GM23338 (cell line): ENCODE data around the gene COL15A1. TPM values are rescaled to one million over a fixed set of nuclear protein-coding genes. Genes with fewer than 3 reads are reported as not detected.

ENCODE experiments used
- ATAC-seq: fragments of 200-7000 bp; cut with Tn5 transposase; 3 replicates; pipeline ENCODE4 v1.9.1; 2020
- DNase-seq: peaks from one replicate; pipeline ENCODE4 v3.0.0-alpha.2; 2015; ENCODE audit warnings: low spot score
- H2AFZ ChIP-seq: fragments of 200-600 bp; sonication (generic); 2 replicates; pipeline ENCODE4 v1.8.0; 2016; ENCODE audit warnings: antibody characterized with exemption, mild to moderate bottlenecking, moderate library complexity
- H3F3A ChIP-seq: fragments of 200-600 bp; sonication (generic); replicated peaks from 2 replicates; pipeline ENCODE4 v1.8.0; 2017; ENCODE audit warnings: antibody characterized with exemption, mixed run types, low read depth
- H3K27ac ChIP-seq: fragments of 200-600 bp; sonication (generic); 2 replicates; pipeline ENCODE4 v1.6.1; 2016; ENCODE audit warnings: low read depth
- H3K27me3 ChIP-seq: fragments of 200-600 bp; sonication (generic); 2 replicates; pipeline ENCODE4 v1.8.0; 2016; ENCODE audit warnings: mild to moderate bottlenecking, mixed run types, moderate library complexity; ENCODE audit not compliant: insufficient read depth
- H3K36me3 ChIP-seq: fragments of 200-600 bp; sonication (generic); 2 replicates; pipeline ENCODE4 v1.8.0; 2016; ENCODE audit warnings: mild to moderate bottlenecking; ENCODE audit not compliant: insufficient read depth
- H3K4me1 ChIP-seq: fragments of 200-600 bp; sonication (generic); 2 replicates; pipeline ENCODE4 v1.8.0; 2016; ENCODE audit warnings: mild to moderate bottlenecking, moderate library complexity; ENCODE audit not compliant: insufficient read depth
- H3K4me2 ChIP-seq: fragments of 200-600 bp; sonication (generic); 2 replicates; pipeline ENCODE4 v1.7.1; 2017; ENCODE audit warnings: mixed run types
- H3K4me3 ChIP-seq: fragments of 200-600 bp; sonication (generic); 2 replicates; pipeline ENCODE4 v1.6.1; 2016; ENCODE audit warnings: mixed run types
- H3K79me2 ChIP-seq: fragments of 200-600 bp; sonication (generic); replicated peaks from 2 replicates; pipeline ENCODE4 v1.8.0; 2017; ENCODE audit warnings: mild to moderate bottlenecking; ENCODE audit not compliant: insufficient read depth
- H3K9me2 ChIP-seq: fragments of 200-600 bp; sonication (generic); 2 replicates; pipeline ENCODE4 v1.8.0; 2017; ENCODE audit not compliant: insufficient read depth
- H4K20me1 ChIP-seq: fragments of 200-600 bp; sonication (generic); replicated peaks from 2 replicates; pipeline ENCODE4 v1.8.0; 2017; ENCODE audit warnings: mild to moderate bottlenecking; ENCODE audit not compliant: insufficient read depth
- H3K27ac Mint-ChIP-seq: 2 replicates; pipeline ENCODE4 v1.8.0; 2020; ENCODE audit warnings: inconsistent platforms, mild to moderate bottlenecking, moderate library complexity, mixed read lengths
- H3K27me3 Mint-ChIP-seq: 3 replicates; pipeline ENCODE4 v1.8.0; 2022; ENCODE audit warnings: low read depth, mild to moderate bottlenecking, moderate library complexity, mixed read lengths, inconsistent platforms; ENCODE audit not compliant: insufficient read depth, poor library complexity
- H3K36me3 Mint-ChIP-seq: 3 replicates; pipeline ENCODE4 v1.8.0; 2021; ENCODE audit warnings: low read depth, mild to moderate bottlenecking, inconsistent platforms, moderate library complexity, mixed read lengths
- H3K4me1 Mint-ChIP-seq: 3 replicates; pipeline ENCODE4 v1.8.0; 2020; ENCODE audit warnings: mild to moderate bottlenecking, inconsistent platforms, mixed read lengths
- H3K4me3 Mint-ChIP-seq: 3 replicates; pipeline ENCODE4 v1.8.0; 2021; ENCODE audit warnings: moderate library complexity, mild to moderate bottlenecking, inconsistent platforms, mixed read lengths
- H3K9me3 Mint-ChIP-seq: 3 replicates; pipeline ENCODE4 v1.8.0; 2020; ENCODE audit warnings: moderate library complexity, mild to moderate bottlenecking, inconsistent platforms, mixed read lengths
- CREB1 ChIP-seq: fragments of 250-450 bp; sonication (Bioruptor Pico); IDR thresholded peaks from 2 replicates; pipeline ENCODE4 v1.5.0; 2020; ENCODE audit warnings: low read depth, mild to moderate bottlenecking, moderate library complexity
- CTCF ChIP-seq, 2 experiments: fragments of 200-600 bp in 1 of 2; sonication (generic) in 1 of 2; conservative IDR thresholded peaks; 2 replicates each; pipeline versions ENCODE4 v1.5.1 to v1.6.1; 2016 to 2017; ENCODE audit warnings: antibody characterized with exemption in 2 of 2, low read depth in 2 of 2, mild to moderate bottlenecking in 2 of 2, moderate library complexity in 1 of 2
- ETS1 ChIP-seq: IDR thresholded peaks from 2 replicates; pipeline ENCODE4 v1.6.1; 2016; ENCODE audit warnings: antibody characterized with exemption
- EZH2 ChIP-seq: fragments of 200-600 bp; sonication (generic); IDR thresholded peaks from one replicate; pipeline ENCODE4 v1.8.0; 2017; ENCODE audit warnings: antibody characterized with exemption, mild to moderate bottlenecking, low read depth; ENCODE audit not compliant: unreplicated experiment
- EZH2phosphoT487 ChIP-seq: fragments of 200-600 bp; sonication (generic); IDR thresholded peaks from one replicate; pipeline ENCODE4 v1.8.1; 2018; ENCODE audit warnings: antibody characterized with exemption; ENCODE audit not compliant: unreplicated experiment
- JUNB ChIP-seq: IDR thresholded peaks from one replicate; pipeline ENCODE4 v1.6.1; 2016; ENCODE audit warnings: antibody characterized with exemption; ENCODE audit not compliant: unreplicated experiment
- NANOG ChIP-seq: IDR thresholded peaks from 2 replicates; pipeline ENCODE4 v1.6.1; 2016; ENCODE audit warnings: antibody characterized with exemption, borderline replicate concordance
- POLR2AphosphoS5 ChIP-seq: IDR thresholded peaks from 2 replicates; pipeline ENCODE4 v1.6.1; 2016; ENCODE audit warnings: antibody characterized with exemption, low read depth
- REST ChIP-seq: IDR thresholded peaks from one replicate; pipeline ENCODE4 v1.6.1; 2018; ENCODE audit warnings: antibody characterized with exemption; ENCODE audit not compliant: unreplicated experiment
- STAT1 ChIP-seq: IDR thresholded peaks from one replicate; pipeline ENCODE4 v1.6.1; 2016; ENCODE audit warnings: antibody characterized with exemption; ENCODE audit not compliant: unreplicated experiment
- ZNF114 ChIP-seq: fragments of 250-450 bp; sonication (Bioruptor Pico); IDR thresholded peaks from 2 replicates; pipeline ENCODE4 v1.5.0; 2020; ENCODE audit warnings: mild to moderate bottlenecking, moderate library complexity
- ZNF331 ChIP-seq: fragments of 250-450 bp; sonication (Bioruptor Pico); IDR thresholded peaks from 2 replicates; pipeline ENCODE4 v1.5.0; 2020; ENCODE audit warnings: low read depth, mild to moderate bottlenecking, moderate library complexity
- polyA plus RNA-seq: library from polyadenylated mRNA; unstranded; fragments of >200 nt; fragmentation: Nextera tagmentation; extraction: Ambion mirVana; gene quantifications from 2 replicates; pipeline ENCODE4 v1.2.1, GENCODE V29; 2016
- total RNA-seq: library from RNA; depleted of rRNA; stranded (reverse); fragments of >200 nt; shearing (Covaris generic); gene quantifications from 2 replicates; pipeline ENCODE4 v1.2.3, GENCODE V29; 2014

Gene COL15A1
- total and polyA plus RNA-seq, 2 experiments from 2014 or later: 0.17 to 0.18 TPM

- no peak for TF ChIP-seq NANOG
- TF ChIP-seq JUNB: no peak
- TF ChIP-seq REST: no peak
- no peak for TF ChIP-seq ETS1
- no peak for TF ChIP-seq ZNF114 (CRISPR knock-in tag)
- no peak for TF ChIP-seq STAT1
- TF ChIP-seq EZH2phosphoT487: no peak
- no peak for TF ChIP-seq ZNF331 (CRISPR knock-in tag)
- TF ChIP-seq CREB1: no peak
- no peak for TF ChIP-seq EZH2
- no peak for TF ChIP-seq CTCF (conservative IDR thresholded peaks at IDR 0.05; ENCODE audit: low read depth in 2 of 2)
Measured at GRCh38 chr9:99069075-99069474, 125.4 kb downstream of the COL15A1 start (continued).

GRCh38 chr9:99069546-99069945 lies 125.8 kb downstream of the COL15A1 start:
- Histone ChIP-seq H3K36me3 (no peaks in the 10 kb centered on the region), H3K4me3 (no peak overlapping the region), H2AFZ (no peak overlapping the region), H3K4me1 (no peaks in the 10 kb centered on the region), H4K20me1 (no peaks in the 10 kb centered on the region), H3K27ac (no peak overlapping the region), H3K4me2 (no peak overlapping the region), H3F3A (no peaks in the 10 kb centered on the region), H3K27me3 (no peaks in the 10 kb centered on the region), H3K9me2 (peaks cover 4% of the 10 kb centered on the region; the same call in 1 of the 2 replicates), H3K79me2 (no peaks in the 10 kb centered on the region)
- no peak overlapping the region for H3K4me3 Mint-ChIP-seq
- H3K27ac Mint-ChIP-seq: no peak overlapping the region
- H3K27me3 Mint-ChIP-seq: peaks cover 8% of the 10 kb centered on the region
- no peaks in the 10 kb centered on the region for H3K9me3 Mint-ChIP-seq
- DNase-seq: no peak
- H3K4me1 Mint-ChIP-seq: no peaks in the 10 kb centered on the region
- no peaks in the 10 kb centered on the region for H3K36me3 Mint-ChIP-seq
- ATAC-seq: no peak
- TF ChIP-seq ETS1: no peak
- TF ChIP-seq POLR2AphosphoS5: no peak
- TF ChIP-seq CTCF (conservative IDR thresholded peaks at IDR 0.05; ENCODE audit: low read depth in 2 of 2): no peak
- TF ChIP-seq REST: no peak
- no peak for TF ChIP-seq ZNF331 (CRISPR knock-in tag)
- TF ChIP-seq EZH2: no peak
- no peak for TF ChIP-seq JUNB
